Activated CD4-positive, alpha-beta T cell treated with anti-CD3 and anti-CD28 coated beads for 36 hours (primary cell): ENCODE data around the gene TMEM239. TPM values are rescaled to one million over a fixed set of nuclear protein-coding genes. Genes with fewer than 3 reads are reported as not detected.
"Not testable (repeated sequence)": the region's sequence is repeated elsewhere in the genome, so short reads cannot be mapped to it uniquely, and the experiment has no call there.

ENCODE experiments used
- ATAC-seq: fragments of 200-7000 bp; cut with Tn5 transposase; one replicate; pipeline ENCODE4 v1.10.0; 2021; ENCODE audit warnings: mild to moderate bottlenecking, moderate library complexity
- CTCF ChIA-PET: fragments of 350-600 bp; sonication (Branson Sonifier 250); formaldehyde crosslinking; loops from one replicate; lab custom pipeline; 2021; ENCODE audit warnings: antibody characterized with exemption; lab: Charles Lee
- POLR2A ChIA-PET: fragments of 350-600 bp; sonication (Branson Sonifier 250); formaldehyde crosslinking; loops from one replicate; lab custom pipeline; 2021; ENCODE audit warnings: antibody characterized with exemption, inconsistent platforms; lab: Charles Lee
- DNase-seq: peaks from one replicate; pipeline ENCODE4 v3.0.0-alpha.2; 2020
- H3K27ac Mint-ChIP-seq: one replicate; pipeline ENCODE4 v1.8.0; 2021; ENCODE audit warnings: mixed read lengths
- H3K27me3 Mint-ChIP-seq: one replicate; pipeline ENCODE4 v1.8.0; 2021; ENCODE audit warnings: mixed read lengths
- H3K36me3 Mint-ChIP-seq: one replicate; pipeline ENCODE4 v1.8.0; 2021; ENCODE audit warnings: low read depth, mixed read lengths
- H3K4me1 Mint-ChIP-seq: one replicate; pipeline ENCODE4 v1.8.0; 2021; ENCODE audit warnings: mixed read lengths
- H3K4me3 Mint-ChIP-seq: one replicate; pipeline ENCODE4 v1.8.0; 2021; ENCODE audit warnings: mild to moderate bottlenecking, moderate library complexity, mixed read lengths
- H3K9me3 Mint-ChIP-seq: one replicate; pipeline ENCODE4 v1.8.0; 2021; ENCODE audit warnings: low read depth, mixed read lengths
- intact Hi-C, 2 experiments: fragments of 100-400 bp; cut with DNase I in 1 of 2; cut with micrococcal nuclease in 1 of 2; formaldehyde crosslinking; loops; one replicate each; pipeline versions ENCODE4 v1.14.2 to v1.15.1; 2022 to 2024; cut with DNase I, micrococcal nuclease
- total RNA-seq, 2 experiments: library from RNA; stranded (reverse); gene quantifications; one replicate each; pipeline ENCODE4 v1.2.3, GENCODE V29; 2021

TMEM239 gene
- not detected for total RNA-seq

- POLR2A ChIA-PET = no interaction called here
- H3K27ac Mint-ChIP-seq = no peak within 1 kb of the TSS
- CTCF ChIA-PET = no interaction called here
These were observed at the start of gene TMEM239 for GRCh38 chr20:2816030-2816582. Gene TMEM239, plus strand, starts transcription at chr20:2816364. Its CDS starts 191 bp downstream, at chr20:2816555.

GRCh38 chr20:2767768-2768631, 48.2 kb upstream of the TMEM239 start:
- ChIA-PET POLR2A (no interaction called here), CTCF (interaction anchor here (0.5 to 1.3 kb wide), 3 partner anchors 14 to 38 kb away, joined by 3 read pairs; no protein-coding TSS in a partner anchor)
- no peak for ATAC-seq
- Mint-ChIP-seq H3K27me3 (peaks cover 11% of the 10 kb centered on the region), H3K4me1 (peaks cover 7% of the 10 kb centered on the region), H3K27ac (no peak overlapping the region), H3K36me3 (no peaks in the 10 kb centered on the region), H3K9me3 (no peaks in the 10 kb centered on the region), H3K4me3 (no peak overlapping the region)
- intact Hi-C loops = no loop called here
- DNase-seq = no peak

More at GRCh38 chr20:2816030-2816582, at the start of gene TMEM239:
- DNase-seq (no peak), ATAC-seq (no peak)
- peaks cover 34% of the 10 kb centered on the region for H3K27me3 Mint-ChIP-seq
- peaks cover 6% of the 10 kb centered on the region for H3K4me1 Mint-ChIP-seq
- H3K9me3 Mint-ChIP-seq = peaks cover 2% of the 10 kb centered on the region
- H3K4me3 Mint-ChIP-seq = no peak within 1 kb of the TSS
- H3K36me3 Mint-ChIP-seq = no peaks in the 10 kb centered on the region
- intact Hi-C loops = no loop called here

- DNase-seq (no peak), ATAC-seq (no peak)
- intact Hi-C loops = no loop called here
- ChIA-PET POLR2A (no interaction called here), CTCF (interaction anchor here (1.3 kb wide), 1 partner anchor 16 kb away, joined by 3 read pairs; no protein-coding TSS in a partner anchor)
- Mint-ChIP-seq H3K27me3 (peaks cover 11% of the 10 kb centered on the region), H3K9me3 (no peaks in the 10 kb centered on the region), H3K4me1 (peaks cover 7% of the 10 kb centered on the region), H3K27ac (no peak overlapping the region), H3K36me3 (no peaks in the 10 kb centered on the region), H3K4me3 (no peak overlapping the region)
These were observed 47.5 kb upstream of the TMEM239 start for GRCh38 chr20:2768632-2769015.

GRCh38 chr20:2770091-2770490, 46.1 kb upstream of the TMEM239 start:
- POLR2A ChIA-PET, DNase-seq, ATAC-seq, H3K4me1 Mint-ChIP-seq, intact Hi-C loops, H3K4me3 Mint-ChIP-seq, H3K9me3 Mint-ChIP-seq, H3K27ac Mint-ChIP-seq, CTCF ChIA-PET, H3K36me3 Mint-ChIP-seq: not testable (repeated sequence)
- H3K27me3 Mint-ChIP-seq = peaks cover 11% of the 10 kb centered on the region

- Mint-ChIP-seq H3K27ac (no peak overlapping the region), H3K27me3 (peaks cover 11% of the 10 kb centered on the region), H3K4me1 (peaks cover 7% of the 10 kb centered on the region), H3K36me3 (no peaks in the 10 kb centered on the region), H3K9me3 (no peaks in the 10 kb centered on the region), H3K4me3 (no peak overlapping the region)
- POLR2A ChIA-PET = no interaction called here
- DNase-seq = no peak
- CTCF ChIA-PET = interaction anchor here (0.6 kb wide), 1 partner anchor 222 kb away, joined by 3 read pairs; no protein-coding TSS in a partner anchor
- no peak for ATAC-seq
- intact Hi-C loops = no loop called here
These were observed 44.5 kb upstream of the TMEM239 start for GRCh38 chr20:2771631-2772080.

- Mint-ChIP-seq H3K27me3 (peaks cover 2% of the 10 kb centered on the region), H3K9me3 (peaks cover 3% of the 10 kb centered on the region), H3K4me1 (peaks cover 11% of the 10 kb centered on the region), H3K36me3 (no peaks in the 10 kb centered on the region), H3K4me3 (no peak overlapping the region), H3K27ac (no peak overlapping the region)
- CTCF ChIA-PET = interaction anchor here (0.7 to 1.0 kb wide), 3 partner anchors 17 to 82 kb away, joined by 3 to 4 read pairs (median 3); no protein-coding TSS in a partner anchor
- intact Hi-C loops = no loop called here
- no peak for ATAC-seq
- no peak for DNase-seq
- POLR2A ChIA-PET = no interaction called here
These were observed 42.4 kb upstream of the TMEM239 start for GRCh38 chr20:2773812-2774211.

- intact Hi-C loops = no loop called here
- ATAC-seq (no peak), DNase-seq (no peak)
- H3K4me3 Mint-ChIP-seq = no peak overlapping the region
- ChIA-PET POLR2A (no interaction called here), CTCF (interaction anchor here (0.6 to 1.0 kb wide), 4 partner anchors 10 to 601 kb away, joined by 3 to 5 read pairs (median 4); no protein-coding TSS in a partner anchor)
- H3K27me3 Mint-ChIP-seq = peaks cover 2% of the 10 kb centered on the region
- H3K36me3 Mint-ChIP-seq = no peaks in the 10 kb centered on the region
- no peak overlapping the region for H3K27ac Mint-ChIP-seq
- peaks cover 11% of the 10 kb centered on the region for H3K4me1 Mint-ChIP-seq
- peaks cover 3% of the 10 kb centered on the region for H3K9me3 Mint-ChIP-seq
These were observed 41.0 kb upstream of the TMEM239 start for GRCh38 chr20:2775139-2775538.

- H3K27ac Mint-ChIP-seq = no peak overlapping the region
- H3K4me1 Mint-ChIP-seq = peaks cover 4% of the 10 kb centered on the region
- H3K4me3 Mint-ChIP-seq = no peak overlapping the region
- peaks cover 9% of the 10 kb centered on the region for H3K27me3 Mint-ChIP-seq
- no peak for ATAC-seq
- H3K36me3 Mint-ChIP-seq = no peaks in the 10 kb centered on the region
- no peak for DNase-seq
- H3K9me3 Mint-ChIP-seq = peaks cover 3% of the 10 kb centered on the region
- ChIA-PET CTCF (no interaction called here), POLR2A (no interaction called here)
- intact Hi-C loops = no loop called here
These were observed 37.4 kb upstream of the TMEM239 start for GRCh38 chr20:2778602-2779321.

GRCh38 chr20:2780948-2781347, 35.2 kb upstream of the TMEM239 start:
- no peak for ATAC-seq
- no peak for DNase-seq
- Mint-ChIP-seq H3K4me3 (no peak overlapping the region), H3K27ac (no peak overlapping the region), H3K36me3 (no peaks in the 10 kb centered on the region), H3K9me3 (peaks cover 3% of the 10 kb centered on the region), H3K27me3 (peaks cover 13% of the 10 kb centered on the region), H3K4me1 (peaks cover 6% of the 10 kb centered on the region)
- intact Hi-C loops = no loop called here
- CTCF ChIA-PET = interaction anchor here (0.6 to 0.8 kb wide), 2 partner anchors 41 to 259 kb away, joined by 3 read pairs; no protein-coding TSS in a partner anchor
- POLR2A ChIA-PET = no interaction called here

- ChIA-PET CTCF (interaction anchor here (1.0 kb wide), 1 partner anchor 11 kb away, joined by 3 read pairs; no protein-coding TSS in a partner anchor), POLR2A (no interaction called here)
- DNase-seq (no peak), ATAC-seq (peak; percentile 51)
- Mint-ChIP-seq H3K9me3 (no peaks in the 10 kb centered on the region), H3K4me3 (no peak overlapping the region), H3K27me3 (peaks cover 16% of the 10 kb centered on the region), H3K36me3 (no peaks in the 10 kb centered on the region), H3K4me1 (peaks cover 3% of the 10 kb centered on the region), H3K27ac (no peak overlapping the region)
- intact Hi-C loops = no loop called here
These were observed 32.1 kb upstream of the TMEM239 start for GRCh38 chr20:2783908-2784566.

GRCh38 chr20:2793471-2793870, 22.7 kb upstream of the TMEM239 start:
- Mint-ChIP-seq H3K4me1 (no peaks in the 10 kb centered on the region), H3K27ac (no peak overlapping the region), H3K36me3 (no peaks in the 10 kb centered on the region), H3K9me3 (no peaks in the 10 kb centered on the region), H3K4me3 (no peak overlapping the region), H3K27me3 (peaks cover 19% of the 10 kb centered on the region)
- DNase-seq (no peak), ATAC-seq (no peak)
- CTCF ChIA-PET = interaction anchor here (1.0 kb wide), 1 partner anchor 41 kb away, joined by 3 read pairs; no protein-coding TSS in a partner anchor
- POLR2A ChIA-PET = no interaction called here
- intact Hi-C loops = no loop called here
